B cell (primary cell): ENCODE results near the gene C5. TPM values are rescaled to one million over a fixed set of nuclear protein-coding genes. Genes with fewer than 3 reads are reported as not detected.

Source experiments
- ATAC-seq: fragments of 200-7000 bp; cut with Tn5 transposase; one replicate; pipeline ENCODE4 v1.10.0; 2021; ENCODE audit warnings: low read depth, mild to moderate bottlenecking, moderate number of reproducible peaks, moderate library complexity
- CTCF ChIA-PET: fragments of 350-600 bp; sonication (Branson Sonifier 250); formaldehyde crosslinking; loops from one replicate; lab custom pipeline; 2021; ENCODE audit warnings: antibody characterized with exemption, inconsistent platforms; lab: Charles Lee
- POLR2A ChIA-PET: fragments of 350-600 bp; sonication (Branson Sonifier 250); formaldehyde crosslinking; loops from one replicate; lab custom pipeline; 2021; ENCODE audit warnings: antibody characterized with exemption; lab: Charles Lee
- DNase-seq: peaks from one replicate; pipeline ENCODE4 v3.0.0; 2013
- H2AFZ ChIP-seq: 2 replicates; pipeline ENCODE4 v1.6.1; 2012; ENCODE audit warnings: mild to moderate bottlenecking, low read depth, low read length; ENCODE audit not compliant: insufficient read depth, poor library complexity, severe bottlenecking
- H3K27ac ChIP-seq, 2 donors: 1 replicate in 1 of 2; 2 replicates in 1 of 2; pipeline ENCODE4 v1.5.1; 2012 to 2013; ENCODE audit warnings: low read length in 2 of 2, mild to moderate bottlenecking in 2 of 2, moderate library complexity in 1 of 2
- H3K27me3 ChIP-seq, 4 experiments: fragments of 200-600 bp in 1 of 4; sonication (generic) in 1 of 4; replicated peaks in 1 of 4; 1 replicate in 2 of 4; 2 replicates in 2 of 4; pipeline versions ENCODE4 v1.6.1 to v1.7.0; 2013 to 2016; ENCODE audit warnings: low read length in 3 of 4, mild to moderate bottlenecking in 2 of 4, mixed read lengths in 1 of 4, moderate library complexity in 1 of 4; ENCODE audit not compliant: insufficient read depth in 4 of 4, control insufficient read depth in 3 of 4; ENCODE audit errors: control extremely low read depth in 1 of 4
- H3K36me3 ChIP-seq, 2 experiments: replicated peaks in 1 of 2; 1 replicate in 1 of 2; 2 replicates in 1 of 2; pipeline versions ENCODE4 v1.6.1 to v1.7.1; 2013; ENCODE audit warnings: low read length in 1 of 2; ENCODE audit not compliant: insufficient read depth in 2 of 2, control insufficient read depth in 1 of 2; ENCODE audit errors: control extremely low read depth in 1 of 2, extremely low read depth in 1 of 2
- H3K4me1 ChIP-seq, 2 donors: fragments of 200-600 bp in 1 of 2; sonication (generic) in 1 of 2; 1 replicate in 1 of 2; 2 replicates in 1 of 2; pipeline versions ENCODE4 v1.5.1 to v1.6.1; 2013 to 2017; ENCODE audit warnings: low read length in 2 of 2; ENCODE audit not compliant: control insufficient read depth in 2 of 2, insufficient read depth in 2 of 2
- H3K4me2 ChIP-seq: replicated peaks from 2 replicates; pipeline ENCODE3; 2012; ENCODE audit warnings: mild to moderate bottlenecking, low read depth, low read length; ENCODE audit not compliant: poor library complexity, severe bottlenecking
- H3K4me3 ChIP-seq, 5 experiments: fragments of 200-600 bp in 1 of 5; sonication (generic) in 1 of 5; 1 replicate in 3 of 5; 2 replicates in 2 of 5; pipeline versions ENCODE4 v1.5.1 to v1.7.0; 2011 to 2016; ENCODE audit warnings: low read length in 4 of 5, mild to moderate bottlenecking in 4 of 5, low read depth in 2 of 5, control low read depth in 1 of 5, moderate library complexity in 1 of 5; ENCODE audit not compliant: insufficient read depth in 1 of 5; ENCODE audit errors: control extremely low read depth in 1 of 5, extremely low read depth in 1 of 5
- H3K79me2 ChIP-seq: fragments of 200-600 bp; sonication (generic); one replicate; pipeline ENCODE4 v1.6.0; 2016; ENCODE audit warnings: low read length; ENCODE audit not compliant: control insufficient read depth, insufficient read depth
- H3K9ac ChIP-seq: fragments of 200-600 bp; sonication (generic); 2 replicates; pipeline ENCODE4 v1.6.1; 2017; ENCODE audit warnings: mild to moderate bottlenecking, low read length, moderate library complexity
- H3K9me3 ChIP-seq, 3 donors: one replicate each; pipeline versions ENCODE4 v1.6.1 to v1.7.1; 2013; ENCODE audit warnings: low read length in 2 of 3; ENCODE audit not compliant: control insufficient read depth in 2 of 3, insufficient read depth in 1 of 3; ENCODE audit errors: control extremely low read depth in 1 of 3
- H4K20me1 ChIP-seq: 2 replicates; pipeline ENCODE4 v1.6.0; 2012; ENCODE audit warnings: mild to moderate bottlenecking, low read length; ENCODE audit not compliant: insufficient read depth, control insufficient read depth, poor library complexity, severe bottlenecking
- H3K27ac Mint-ChIP-seq: one replicate; pipeline ENCODE4 v1.8.0; 2021; ENCODE audit warnings: mixed read lengths
- H3K27me3 Mint-ChIP-seq: one replicate; pipeline ENCODE4 v1.8.0; 2021; ENCODE audit warnings: mixed read lengths
- H3K4me1 Mint-ChIP-seq: one replicate; pipeline ENCODE4 v1.8.0; 2021; ENCODE audit warnings: mixed read lengths
- H3K4me3 Mint-ChIP-seq: one replicate; pipeline ENCODE4 v1.8.0; 2021; ENCODE audit warnings: mixed read lengths
- H3K9me3 Mint-ChIP-seq: one replicate; pipeline ENCODE4 v1.8.0; 2022; ENCODE audit warnings: mixed read lengths; ENCODE audit not compliant: insufficient read depth
- EZH2 ChIP-seq: IDR thresholded peaks from 2 replicates; pipeline ENCODE4 v1.6.1; 2012; ENCODE audit warnings: borderline replicate concordance, low read depth, mild to moderate bottlenecking, moderate library complexity, low read length; ENCODE audit not compliant: insufficient read depth, poor library complexity, severe bottlenecking
- WGBS: methylation state at CpG from one replicate; pipeline ENCODE4 v1.1.5; 2013; ENCODE audit warnings: missing lambda C conversion rate; ENCODE audit not compliant: insufficient coverage; 5-methylcytosine and 5-hydroxymethylcytosine counted together
- intact Hi-C: fragments of 100-400 bp; cut with micrococcal nuclease; formaldehyde crosslinking; loops from one replicate; pipeline ENCODE4 v1.10.0; 2022
- polyA plus RNA-seq: library from polyadenylated mRNA; depleted of rRNA; stranded (reverse); fragments of >200 nt; gene quantifications from 2 replicates; pipeline ENCODE4 v1.2.3, GENCODE V29; 2012
- total RNA-seq, 2 donors: library from RNA; stranded (reverse); fragments of 120-200 nt in 1 of 2; gene quantifications; 1 replicate in 1 of 2; 2 replicates in 1 of 2; pipeline versions ENCODE4 v1.2.3 to v1.2.4, GENCODE V29; 2013 to 2022
- TF ChIP-seq, protein P1 (sequence below): fragments of 200-600 bp; IDR thresholded peaks from one replicate; pipeline ENCODE4 v1.8.0; 2022; ENCODE audit warnings: antibody characterized with exemption, mild to moderate bottlenecking

Gene C5
- total and polyA plus RNA-seq, 2 donors (not counting 1 experiment from before 2014, with no cell fraction given) = 2.7 to 10.4 TPM

- CTCF ChIA-PET = no interaction called here
- POLR2A ChIA-PET = no interaction called here
- no peaks in the 10 kb centered on the region for H3K36me3 ChIP-seq
- H3K27ac ChIP-seq = no peak overlapping the region
- H3K79me2 ChIP-seq = no peaks in the 10 kb centered on the region
- no CpG with 5 or more reads among the region's 1 CpG for WGBS
- Mint-ChIP-seq H3K9me3 (no peaks in the 10 kb centered on the region), H3K4me3 (no peak overlapping the region), H3K27ac (no peak overlapping the region), H3K27me3 (no peaks in the 10 kb centered on the region), H3K4me1 (peaks cover 12% of the 10 kb centered on the region)
- DNase-seq (no peak), ATAC-seq (no peak)
- no peak for TF ChIP-seq EZH2
- TF ChIP-seq, protein P1, sequence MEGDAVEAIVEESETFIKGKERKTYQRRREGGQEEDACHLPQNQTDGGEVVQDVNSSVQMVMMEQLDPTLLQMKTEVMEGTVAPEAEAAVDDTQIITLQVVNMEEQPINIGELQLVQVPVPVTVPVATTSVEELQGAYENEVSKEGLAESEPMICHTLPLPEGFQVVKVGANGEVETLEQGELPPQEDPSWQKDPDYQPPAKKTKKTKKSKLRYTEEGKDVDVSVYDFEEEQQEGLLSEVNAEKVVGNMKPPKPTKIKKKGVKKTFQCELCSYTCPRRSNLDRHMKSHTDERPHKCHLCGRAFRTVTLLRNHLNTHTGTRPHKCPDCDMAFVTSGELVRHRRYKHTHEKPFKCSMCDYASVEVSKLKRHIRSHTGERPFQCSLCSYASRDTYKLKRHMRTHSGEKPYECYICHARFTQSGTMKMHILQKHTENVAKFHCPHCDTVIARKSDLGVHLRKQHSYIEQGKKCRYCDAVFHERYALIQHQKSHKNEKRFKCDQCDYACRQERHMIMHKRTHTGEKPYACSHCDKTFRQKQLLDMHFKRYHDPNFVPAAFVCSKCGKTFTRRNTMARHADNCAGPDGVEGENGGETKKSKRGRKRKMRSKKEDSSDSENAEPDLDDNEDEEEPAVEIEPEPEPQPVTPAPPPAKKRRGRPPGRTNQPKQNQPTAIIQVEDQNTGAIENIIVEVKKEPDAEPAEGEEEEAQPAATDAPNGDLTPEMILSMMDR = no peak
- no peak overlapping the region for H2AFZ ChIP-seq
- peaks cover 0 to 3% of the 10 kb centered on the region in 2 donors for H3K4me1 ChIP-seq
- intact Hi-C loops = no loop called here
- peaks cover 0 to 2% (median 0%) of the 10 kb centered on the region in 3 donors for H3K9me3 ChIP-seq
- no peak overlapping the region for H3K9ac ChIP-seq
- H3K4me2 ChIP-seq = no peak overlapping the region
- no peaks in the 10 kb centered on the region for H4K20me1 ChIP-seq
- no peaks in the 10 kb centered on the region for H3K27me3 ChIP-seq
- no peak overlapping the region for H3K4me3 ChIP-seq
These were observed 75.2 kb downstream of the C5 start for GRCh38 chr9:120974921-120975320.

- Histone ChIP-seq H3K27ac (no peak overlapping the region), H4K20me1 (no peaks in the 10 kb centered on the region), H2AFZ (no peak overlapping the region), H3K9ac (no peak overlapping the region), H3K4me2 (no peak overlapping the region), H3K79me2 (no peaks in the 10 kb centered on the region), H3K36me3 (no peaks in the 10 kb centered on the region), H3K4me1 (peaks cover 0 to 3% of the 10 kb centered on the region in 2 donors), H3K27me3 (no peaks in the 10 kb centered on the region), H3K9me3 (peaks cover 0 to 2% (median 0%) of the 10 kb centered on the region in 3 donors), H3K4me3 (no peak overlapping the region)
- ChIA-PET CTCF (no interaction called here), POLR2A (interaction anchor here (0.6 kb wide), 1 partner anchor 134 kb away, joined by 4 read pairs; no protein-coding TSS in a partner anchor)
- 100% methylated on average over 2 of the region's 2 CpGs for WGBS
- ATAC-seq = no peak
- Mint-ChIP-seq H3K27me3 (no peaks in the 10 kb centered on the region), H3K27ac (no peak overlapping the region), H3K4me1 (peaks cover 12% of the 10 kb centered on the region), H3K4me3 (no peak overlapping the region), H3K9me3 (no peaks in the 10 kb centered on the region)
- no peak for TF ChIP-seq EZH2
- TF ChIP-seq, protein P1 = no peak
- no peak for DNase-seq
- intact Hi-C loops = no loop called here
These were observed 75.9 kb downstream of the C5 start for GRCh38 chr9:120974181-120974580.
